Right lobe of liver (tissue), 4 donors: ENCODE results near the gene AK1.

Experiments used
- CTCF ChIP-seq, 4 donors: fragments of 200-600 bp in 3 of 4; fragments of 450-650 bp in 1 of 4; IDR thresholded peaks; one replicate each; pipeline versions ENCODE4 v1.5.1 to v1.8.0; 2016 to 2022; ENCODE audit warnings: antibody characterized with exemption in 4 of 4, mild to moderate bottlenecking in 2 of 4
- POLR2A ChIP-seq: fragments of 450-650 bp; IDR thresholded peaks from one replicate; pipeline ENCODE4 v1.6.1; 2017; ENCODE audit warnings: antibody characterized with exemption, mild to moderate bottlenecking
- donor health status: DM: no; HTN: no; CAD: no.
- donor health status: DM: no; HTN: no; CAD: no.
- donor health status: DM: no; HTN: yes; CAD: no.

DNA sequence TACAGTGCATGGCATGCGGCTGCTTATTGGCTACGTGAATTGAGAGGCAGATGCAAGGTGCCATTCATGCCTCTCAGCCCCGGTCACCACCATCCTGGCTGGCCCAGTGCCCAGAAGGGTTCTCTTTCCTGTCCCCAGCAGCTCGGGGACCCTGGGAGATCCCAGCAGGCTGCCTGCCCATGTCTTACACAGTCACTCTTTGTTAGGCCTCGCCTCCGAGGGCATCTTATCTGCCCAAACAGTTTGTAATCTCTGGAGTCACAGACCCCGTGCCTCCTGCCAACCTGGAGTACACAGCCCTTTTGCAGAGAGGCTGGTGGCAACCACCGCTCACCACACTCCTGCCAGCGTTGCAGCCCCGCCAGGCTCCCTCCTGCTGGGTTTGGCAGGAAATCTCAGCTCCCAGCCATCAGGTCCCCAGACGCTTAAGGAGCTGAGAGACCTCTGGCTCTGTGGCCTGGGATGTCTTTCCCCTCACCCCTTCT, 7.0 kb upstream of the AK1 start:
- TF ChIP-seq POLR2A (no peak), CTCF (IDR thresholded peaks at IDR 0.05) (no peak)
